Stimulated activated CD8-positive, alpha-beta memory T cell treated with anti-CD3 and anti-CD28 coated beads, Interleukin-12 subunit alpha, Interleukin-12 subunit beta, amount 100 ng/mL, for 4 hours (primary cell): ENCODE measurements around the gene ZNF555.
"Not testable (repeated sequence)": the region's sequence is repeated elsewhere in the genome, so short reads cannot be mapped to it uniquely, and the experiment has no call there.

ENCODE experiments used
- DNase-seq: peaks from one replicate; pipeline ENCODE4 v3.0.0-alpha.2; 2020; ENCODE audit warnings: low read depth

ZNF555 gene

GRCh38 chr19:2869618-2870017, 28.3 kb downstream of the ZNF555 start:
- DNase-seq, result no peak

DNA sequence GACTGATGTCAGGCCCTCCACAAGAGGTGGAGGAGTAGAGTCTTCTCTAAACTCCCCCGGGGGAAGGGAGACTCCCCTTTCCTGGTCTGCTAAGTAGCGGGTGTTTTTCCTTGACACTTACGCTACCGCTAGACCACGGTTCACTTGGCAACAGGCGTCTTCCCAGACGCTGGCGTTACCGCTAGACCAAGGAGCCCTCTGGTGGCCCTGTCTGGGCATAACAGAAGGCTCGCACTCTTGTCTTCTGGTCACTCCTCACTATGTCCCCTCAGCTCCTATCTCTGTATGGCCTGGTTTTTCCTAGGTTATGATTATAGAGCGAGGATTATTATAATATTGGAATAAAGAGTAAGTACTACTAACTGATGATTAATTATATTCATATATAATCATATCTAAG, 30.9 kb downstream of the ZNF555 start:
- not testable (repeated sequence) for DNase-seq

DNA sequence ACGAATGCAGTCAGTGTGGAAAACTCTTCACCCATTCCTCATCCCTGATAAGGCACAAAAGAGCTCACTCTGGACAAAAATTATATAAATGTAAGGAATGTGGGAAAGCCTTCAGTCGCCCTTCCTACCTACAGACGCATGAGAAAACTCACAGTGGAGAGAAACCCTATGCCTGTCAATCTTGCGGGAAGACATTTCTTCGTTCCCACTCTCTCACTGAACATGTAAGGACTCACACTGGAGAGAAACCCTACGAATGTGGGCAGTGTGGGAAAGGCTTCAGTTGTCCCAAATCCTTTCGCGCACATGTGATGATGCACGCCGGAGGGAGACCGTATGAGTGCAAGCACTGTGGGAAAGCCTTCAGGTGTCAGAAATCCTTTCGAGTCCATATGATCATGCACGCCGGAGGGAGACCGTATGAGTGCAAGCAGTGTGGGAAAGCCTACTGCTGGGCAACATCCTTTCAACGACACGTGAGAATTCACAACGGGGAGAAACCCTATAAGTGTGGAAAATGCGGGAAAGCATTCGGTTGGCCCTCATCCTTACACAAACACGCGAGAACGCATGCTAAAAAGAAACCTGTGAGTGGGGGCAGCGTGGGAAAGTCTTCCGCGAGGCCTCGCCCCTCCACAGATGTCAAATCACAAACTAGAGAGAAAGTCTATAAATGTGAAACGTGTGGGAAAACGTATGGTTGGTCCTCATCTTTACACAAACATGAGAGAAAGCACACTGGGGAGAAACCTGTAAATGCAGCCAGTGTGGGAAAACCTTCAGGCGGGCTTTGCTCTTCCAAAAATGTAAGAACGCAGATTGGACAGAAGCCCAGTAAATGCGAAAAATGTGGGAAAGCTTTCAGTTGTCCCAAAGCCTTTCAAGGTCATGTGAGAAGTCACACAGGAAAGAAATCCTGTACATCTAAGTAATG, 36.4 kb downstream of the ZNF555 start:
- no peak for DNase-seq

DNA sequence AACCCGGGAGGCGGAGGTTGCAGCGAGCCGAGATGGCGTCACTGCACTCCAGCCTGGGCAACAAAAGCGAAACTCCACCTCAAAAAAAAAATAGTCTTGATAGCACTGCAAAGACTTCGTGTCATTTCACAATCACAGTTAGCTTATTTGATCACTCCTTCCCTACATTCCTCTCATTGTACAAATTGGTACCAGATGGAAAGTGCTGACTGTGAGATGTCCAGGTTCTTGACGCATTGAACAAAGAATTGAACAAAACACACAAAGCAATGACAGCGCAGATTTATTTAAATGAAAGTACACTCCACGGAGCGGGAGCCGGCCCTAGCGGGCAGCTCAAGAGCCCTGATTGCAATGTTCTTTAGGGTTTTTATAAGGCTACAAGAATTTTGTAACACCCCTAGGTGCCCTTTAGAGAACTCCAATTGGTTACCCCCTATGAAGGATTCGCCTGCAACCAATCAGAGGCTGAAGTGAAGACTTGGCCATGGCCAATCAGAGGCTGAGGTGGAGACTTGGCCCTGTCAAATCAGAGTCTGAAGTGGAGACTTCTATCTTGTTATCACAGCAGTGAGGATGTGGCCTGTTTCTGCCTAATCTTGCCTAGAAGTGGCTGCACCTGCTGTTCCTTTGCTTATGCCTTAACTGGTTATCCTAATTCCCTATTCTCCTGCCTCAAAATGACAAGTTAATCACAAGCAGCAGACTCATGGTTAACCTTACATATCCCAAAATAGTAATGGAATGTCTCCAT, 42.6 kb downstream of the ZNF555 start:
- no peak for DNase-seq

- DNase-seq, result no peak
Observed at GRCh38 chr19:2885736-2886135, 44.5 kb downstream of the ZNF555 start.

- no peak for DNase-seq
Observed at GRCh38 chr19:2887391-2887914, 46.2 kb downstream of the ZNF555 start.

DNA sequence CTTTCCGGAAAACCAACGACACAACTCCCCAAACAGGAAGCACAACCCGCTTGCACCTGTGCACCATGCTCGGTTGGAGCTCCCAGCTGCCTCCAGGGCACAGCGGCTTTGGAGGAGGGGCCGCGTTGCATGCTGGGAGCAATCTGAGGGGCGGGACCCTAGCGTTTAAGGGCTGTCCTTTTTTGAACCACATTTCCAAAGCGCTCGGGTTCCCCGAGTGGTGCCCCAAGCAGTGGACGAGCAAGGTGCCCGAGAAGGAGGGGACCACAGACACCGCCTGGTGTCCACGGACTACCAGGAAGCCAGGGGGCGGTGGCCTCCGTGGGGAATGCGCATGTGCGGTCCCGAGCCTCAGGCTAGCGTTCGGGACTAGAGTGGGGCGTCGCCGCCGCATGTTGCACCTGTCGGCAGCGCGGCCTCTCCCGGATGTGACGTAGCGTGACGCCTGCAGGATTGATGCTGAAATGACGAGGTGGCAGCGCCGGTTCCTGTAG, 47.5 kb downstream of the ZNF555 start:
- no peak for DNase-seq

- DNase-seq, result not testable (repeated sequence)
Observed at GRCh38 chr19:2890531-2890930, 49.3 kb downstream of the ZNF555 start.

- no peak for DNase-seq
Observed at GRCh38 chr19:2896694-2897093, 55.4 kb downstream of the ZNF555 start.

- DNase-seq, result peak; percentile 95
Observed at GRCh38 chr19:2900296-2901252, 59.3 kb downstream of the ZNF555 start, which contains the start of gene ZNF57. ZNF57 (plus strand) TSS chr19:2900928; CDS start chr19:2901046, 118 bp downstream.

GRCh38 chr19:2902590-2903218, 61.4 kb downstream of the ZNF555 start:
- DNase-seq, result no peak

DNA sequence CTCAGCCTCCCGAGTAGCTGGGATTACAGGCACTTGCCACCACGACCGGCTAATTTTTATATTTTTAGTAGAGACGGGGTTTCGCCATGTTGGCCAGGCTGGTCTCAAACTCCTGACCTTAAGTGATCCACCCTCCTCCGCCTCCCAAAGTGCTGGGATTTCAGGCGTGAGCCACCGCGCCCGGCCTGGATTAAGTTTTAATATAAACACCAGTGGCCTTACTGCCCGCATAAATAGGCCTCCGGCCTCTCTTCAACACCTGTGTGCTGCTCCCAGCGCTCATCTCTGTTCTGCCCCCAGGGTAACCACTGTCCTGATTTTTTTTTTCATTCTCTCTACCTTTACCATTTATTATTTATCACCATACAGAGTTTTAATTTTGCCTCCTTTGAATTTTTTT, 62.1 kb downstream of the ZNF555 start:
- not testable (repeated sequence) for DNase-seq

DNA sequence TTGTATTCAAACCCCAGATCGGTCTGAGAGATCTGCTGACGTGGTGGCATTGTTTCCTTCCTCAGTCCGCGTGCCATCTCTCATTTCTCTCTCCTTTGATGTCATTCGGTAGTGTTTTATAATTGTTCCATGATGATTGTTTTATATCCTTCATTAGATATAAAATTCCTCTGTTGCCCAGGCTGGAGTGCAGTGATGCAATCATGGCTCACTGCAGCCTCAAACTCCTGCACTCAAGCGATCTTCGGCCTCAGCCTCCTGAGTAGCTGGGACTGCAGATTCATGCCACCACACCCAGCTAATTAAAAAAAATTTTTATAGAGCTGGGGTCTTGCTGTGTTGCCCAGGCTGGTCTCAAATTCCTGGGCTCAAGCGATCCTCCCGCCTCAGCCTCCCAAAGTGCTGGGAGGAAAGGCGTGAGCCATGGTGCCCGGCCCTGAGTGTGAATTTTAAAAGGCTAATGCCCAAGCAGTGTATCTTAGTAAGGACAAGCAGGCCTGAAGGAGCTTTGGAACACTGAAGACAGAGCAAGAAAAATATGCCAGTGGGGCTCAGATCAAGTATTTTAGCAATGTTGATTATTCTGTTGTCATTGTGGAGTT, 64.7 kb downstream of the ZNF555 start:
- DNase-seq, result no peak

DNA sequence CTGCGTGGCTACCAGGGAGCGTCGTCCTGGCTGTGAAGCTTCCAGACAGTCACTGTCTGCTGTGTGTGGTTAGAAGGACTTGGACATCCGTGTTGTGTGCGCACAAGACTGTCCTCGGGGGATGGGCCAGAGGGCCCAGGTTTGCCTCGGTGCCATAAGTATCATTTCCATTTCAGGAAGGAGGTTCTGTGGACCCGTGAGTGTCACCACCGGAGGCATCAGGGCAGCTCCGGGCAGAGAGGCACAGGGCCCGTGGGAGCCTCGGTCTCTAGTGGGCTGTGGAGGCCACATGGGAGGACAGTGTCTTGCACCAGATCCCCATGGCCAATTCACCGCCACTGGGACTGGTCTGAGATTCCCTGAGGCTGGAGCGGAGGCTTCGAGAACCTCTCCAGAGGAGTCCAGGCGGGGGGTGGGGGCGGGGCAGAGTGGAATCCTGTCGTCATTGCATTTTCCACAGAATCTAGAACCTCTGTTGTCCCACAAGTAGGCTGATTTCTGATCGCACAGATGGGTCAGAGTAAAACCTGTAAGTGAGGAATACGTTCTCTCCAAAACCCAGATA, 65.4 kb downstream of the ZNF555 start:
- DNase-seq, result no peak
